Stomach smooth muscle (tissue), 2 donors: ENCODE data around the gene EPS8L3.

Experiments
- H3K27ac ChIP-seq: one replicate; pipeline ENCODE4 v1.7.0; 2013; ENCODE audit warnings: mild to moderate bottlenecking, low read length, inconsistent platforms
- H3K27me3 ChIP-seq, 2 donors: one replicate each; pipeline ENCODE4 v1.7.0; 2013; ENCODE audit warnings: low read length in 2 of 2; ENCODE audit not compliant: insufficient read depth in 2 of 2, control insufficient read depth in 1 of 2
- H3K36me3 ChIP-seq, 2 donors: one replicate each; pipeline ENCODE4 v1.7.0; 2013; ENCODE audit warnings: low read length in 2 of 2; ENCODE audit not compliant: control insufficient read depth in 2 of 2, insufficient read depth in 2 of 2
- H3K4me1 ChIP-seq: one replicate; pipeline ENCODE4 v1.7.0; 2013; ENCODE audit warnings: low read length; ENCODE audit not compliant: control insufficient read depth, insufficient read depth
- H3K4me3 ChIP-seq, 2 donors: one replicate each; pipeline ENCODE4 v1.7.0; 2013; ENCODE audit warnings: low read length in 2 of 2
- H3K9ac ChIP-seq, 2 donors: one replicate each; pipeline ENCODE4 v1.7.0; 2013; ENCODE audit warnings: low read length in 2 of 2, mild to moderate bottlenecking in 1 of 2
- H3K9me3 ChIP-seq, 2 donors: one replicate each; pipeline ENCODE4 v1.7.0; 2013; ENCODE audit warnings: low read length in 2 of 2; ENCODE audit not compliant: control insufficient read depth in 2 of 2
- donor health status: healthy.
- donor health status: Pancreatic carcinoma.

The EPS8L3 gene

GRCh38 chr1:109792056-109792831 lies 28.5 kb upstream of the EPS8L3 start:
- Histone ChIP-seq H3K9me3 (no peaks in the 10 kb centered on the region), H3K27me3 (no peaks in the 10 kb centered on the region), H3K9ac (peak overlapping the region in 1 of 2 donors; percentile 21), H3K4me1 (peaks cover 46% of the 10 kb centered on the region), H3K27ac (no peak overlapping the region), H3K36me3 (no peaks in the 10 kb centered on the region), H3K4me3 (peak overlapping the region in 1 of 2 donors; percentile 47)

- peak overlapping the region in 1 of 2 donors; percentile 21 for H3K9ac ChIP-seq
- no peak overlapping the region for H3K27ac ChIP-seq
Measured at GRCh38 chr1:109791495-109792043, 27.8 kb upstream of the EPS8L3 start.

GRCh38 chr1:109790735-109791494 lies 27.2 kb upstream of the EPS8L3 start:
- H3K9ac ChIP-seq, result no peak overlapping the region
- no peak overlapping the region for H3K27ac ChIP-seq
- H3K36me3 ChIP-seq, result no peaks in the 10 kb centered on the region
- H3K27me3 ChIP-seq, result no peaks in the 10 kb centered on the region
- no peaks in the 10 kb centered on the region for H3K9me3 ChIP-seq
- peaks cover 40% of the 10 kb centered on the region for H3K4me1 ChIP-seq
- H3K4me3 ChIP-seq, result no peak overlapping the region

More at GRCh38 chr1:109791495-109792043, 27.8 kb upstream of the EPS8L3 start:
- H3K36me3 ChIP-seq, result no peaks in the 10 kb centered on the region
- H3K27me3 ChIP-seq, result no peaks in the 10 kb centered on the region
- no peaks in the 10 kb centered on the region for H3K9me3 ChIP-seq
- peaks cover 42% of the 10 kb centered on the region for H3K4me1 ChIP-seq
- peak overlapping the region in 1 of 2 donors; percentile 47 for H3K4me3 ChIP-seq

- no peaks in the 10 kb centered on the region for H3K27me3 ChIP-seq
- no peaks in the 10 kb centered on the region for H3K36me3 ChIP-seq
- H3K9me3 ChIP-seq, result no peaks in the 10 kb centered on the region
- no peak overlapping the region for H3K4me3 ChIP-seq
- H3K4me1 ChIP-seq, result peaks cover 40% of the 10 kb centered on the region
- H3K27ac ChIP-seq, result no peak overlapping the region
- no peak overlapping the region for H3K9ac ChIP-seq
Measured at GRCh38 chr1:109790329-109790728, 26.6 kb upstream of the EPS8L3 start.

GRCh38 chr1:109789551-109790180 lies 25.9 kb upstream of the EPS8L3 start:
- Histone ChIP-seq H3K27ac (no peak overlapping the region), H3K9me3 (no peaks in the 10 kb centered on the region), H3K27me3 (no peaks in the 10 kb centered on the region), H3K9ac (no peak overlapping the region), H3K36me3 (no peaks in the 10 kb centered on the region), H3K4me3 (no peak overlapping the region), H3K4me1 (peaks cover 42% of the 10 kb centered on the region)

GRCh38 chr1:109788695-109789521 lies 25.2 kb upstream of the EPS8L3 start:
- Histone ChIP-seq H3K4me3 (no peak overlapping the region), H3K36me3 (no peaks in the 10 kb centered on the region), H3K9ac (no peak overlapping the region), H3K9me3 (no peaks in the 10 kb centered on the region), H3K27ac (no peak overlapping the region), H3K4me1 (peaks cover 38% of the 10 kb centered on the region), H3K27me3 (no peaks in the 10 kb centered on the region)

GRCh38 chr1:109787845-109788601 lies 24.3 kb upstream of the EPS8L3 start:
- Histone ChIP-seq H3K9ac (no peak overlapping the region), H3K4me3 (no peak overlapping the region), H3K27me3 (no peaks in the 10 kb centered on the region), H3K9me3 (no peaks in the 10 kb centered on the region), H3K36me3 (no peaks in the 10 kb centered on the region), H3K4me1 (peaks cover 30% of the 10 kb centered on the region), H3K27ac (no peak overlapping the region)

GRCh38 chr1:109787211-109787844 lies 23.6 kb upstream of the EPS8L3 start:
- Histone ChIP-seq H3K4me3 (no peak overlapping the region), H3K27me3 (no peaks in the 10 kb centered on the region), H3K9me3 (no peaks in the 10 kb centered on the region), H3K4me1 (peaks cover 26% of the 10 kb centered on the region), H3K27ac (no peak overlapping the region), H3K9ac (no peak overlapping the region), H3K36me3 (no peaks in the 10 kb centered on the region)

- peaks cover 18% of the 10 kb centered on the region for H3K4me1 ChIP-seq
- no peak overlapping the region for H3K27ac ChIP-seq
- no peak overlapping the region for H3K9ac ChIP-seq
- no peaks in the 10 kb centered on the region for H3K27me3 ChIP-seq
- H3K36me3 ChIP-seq, result no peaks in the 10 kb centered on the region
- H3K4me3 ChIP-seq, result no peak overlapping the region
- no peaks in the 10 kb centered on the region for H3K9me3 ChIP-seq
Measured at GRCh38 chr1:109786531-109787021, 22.9 kb upstream of the EPS8L3 start.
